GM21717 (cell line): ENCODE results near the gene CTNNA3.

Experiments
- ATAC-seq: cut with Tn5 transposase; IDR thresholded peaks from one replicate; pipeline ENCODE4 v1.9.1; 2021; ENCODE audit warnings: mild to moderate bottlenecking, moderate library complexity; ENCODE audit not compliant: unreplicated experiment

CTNNA3 gene

GRCh38 chr10:67385566-67385965, 310.4 kb downstream of the CTNNA3 start:
- no peak for ATAC-seq

DNA sequence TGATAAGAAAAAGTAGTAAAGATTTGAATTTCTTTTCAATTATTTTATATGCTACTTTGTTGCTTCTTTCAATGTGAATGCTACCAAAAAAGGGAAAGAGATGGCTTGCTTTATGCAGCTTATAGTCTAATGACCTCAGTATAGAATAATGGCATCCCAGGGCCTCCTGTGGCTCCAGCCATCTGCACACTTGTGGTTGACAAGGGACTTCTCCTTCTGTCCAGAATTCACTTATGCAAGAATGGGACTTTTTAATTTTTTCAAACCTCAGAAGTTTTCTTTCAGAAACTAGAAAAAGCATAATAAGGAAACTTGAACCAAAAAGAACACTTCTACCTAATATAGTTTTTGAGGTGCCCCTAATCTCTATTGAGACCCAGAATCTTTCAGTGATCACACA, 310.9 kb downstream of the CTNNA3 start:
- ATAC-seq, result no peak

- no peak for ATAC-seq
Observed at GRCh38 chr10:67331121-67331910, 364.7 kb downstream of the CTNNA3 start.

DNA sequence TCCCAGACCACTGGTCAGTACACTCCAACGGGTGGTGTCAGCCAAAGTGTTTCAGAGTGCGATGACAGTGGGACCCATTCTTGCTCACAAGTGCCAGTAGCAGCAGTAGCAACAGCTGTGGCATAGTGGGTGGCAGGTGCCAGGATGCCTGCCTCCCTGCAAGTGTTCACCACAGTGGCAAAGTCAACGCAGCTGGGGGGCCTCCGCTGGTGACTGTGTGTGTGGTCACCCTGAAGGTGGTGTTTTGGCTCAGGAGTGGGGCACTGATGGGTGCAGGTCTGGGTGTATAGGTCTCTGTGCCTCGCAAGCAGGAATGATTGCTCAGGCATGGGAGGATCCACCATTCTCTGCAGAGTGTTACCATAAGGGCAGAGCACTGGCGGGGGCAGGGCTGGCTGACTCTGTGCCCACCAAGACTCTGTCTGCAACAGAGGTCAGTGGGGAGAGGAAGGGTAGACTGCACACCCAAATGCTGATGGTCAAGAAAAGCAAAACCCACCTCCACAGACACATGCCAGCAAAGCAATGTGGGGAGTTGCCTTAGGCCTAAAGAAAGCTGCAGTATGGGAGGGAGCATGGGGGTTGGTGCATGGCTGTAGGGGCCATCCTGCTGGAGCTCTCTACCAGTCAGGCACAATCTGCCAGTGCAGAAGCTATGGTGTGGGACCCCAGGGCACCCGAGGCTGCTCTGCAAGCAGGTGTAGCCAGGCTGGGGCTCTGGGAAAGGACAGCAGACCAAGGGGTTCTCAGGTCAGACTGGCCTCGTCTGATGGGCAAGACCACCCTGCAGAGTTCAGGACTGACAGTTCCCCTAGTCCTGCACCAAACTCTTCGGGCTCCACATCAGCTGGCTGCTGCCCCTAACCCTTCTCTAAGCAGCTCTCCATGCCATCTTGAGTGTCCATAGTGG, 368.1 kb downstream of the CTNNA3 start:
- ATAC-seq, result no peak

GRCh38 chr10:67319976-67320375, 376.0 kb downstream of the CTNNA3 start:
- no peak for ATAC-seq

DNA sequence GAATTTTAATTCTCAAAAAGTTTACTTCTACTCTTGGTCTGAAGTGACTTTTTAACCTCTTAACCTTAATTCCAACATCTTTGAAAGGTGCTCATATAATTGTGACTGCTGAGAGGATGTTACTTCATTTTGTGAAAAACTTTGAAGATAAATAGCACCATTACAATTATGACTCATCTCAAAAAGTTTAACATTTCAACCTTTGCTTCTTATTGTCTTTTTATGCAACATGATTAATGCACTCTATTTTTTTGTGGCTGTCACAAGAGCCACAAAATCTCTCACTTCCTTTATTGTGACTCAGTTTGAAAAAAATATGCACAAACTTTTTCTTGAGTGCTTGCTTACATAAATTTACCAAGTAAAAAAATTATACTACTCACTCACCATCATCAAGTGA, 387.1 kb downstream of the CTNNA3 start:
- peak; percentile 74 for ATAC-seq

GRCh38 chr10:67306588-67307205, 389.3 kb downstream of the CTNNA3 start:
- ATAC-seq, result no peak

- no peak for ATAC-seq
Observed at GRCh38 chr10:67302701-67303100, 393.3 kb downstream of the CTNNA3 start.

- no peak for ATAC-seq
Observed at GRCh38 chr10:67299761-67300160, 396.2 kb downstream of the CTNNA3 start.

DNA sequence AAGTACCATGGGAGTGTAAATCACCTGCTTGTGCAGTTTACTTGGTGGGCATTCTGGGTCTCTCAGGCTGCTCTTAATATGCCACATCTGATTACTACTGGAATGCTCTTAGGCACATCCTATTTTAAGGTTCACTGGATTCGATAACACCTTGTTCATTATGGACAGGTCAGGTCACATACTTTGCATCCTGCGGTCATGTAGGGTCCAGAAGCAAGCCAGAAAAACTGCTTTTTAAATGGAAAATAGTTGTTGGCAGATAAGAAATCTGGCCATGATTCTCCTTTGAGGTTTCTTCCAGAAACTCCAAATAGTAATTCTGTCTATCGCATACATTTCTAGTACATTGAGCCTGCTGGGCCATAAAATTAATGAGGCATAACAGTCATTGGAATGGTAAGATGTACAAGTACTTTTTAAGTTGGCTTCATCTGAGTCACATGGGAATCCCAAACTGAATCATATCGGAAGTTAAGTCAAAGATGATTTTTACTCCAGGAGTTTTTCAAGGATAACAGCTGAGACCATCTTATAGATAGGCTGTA, 398.3 kb downstream of the CTNNA3 start:
- no peak for ATAC-seq

GRCh38 chr10:67296926-67297325, 399.1 kb downstream of the CTNNA3 start:
- no peak for ATAC-seq

DNA sequence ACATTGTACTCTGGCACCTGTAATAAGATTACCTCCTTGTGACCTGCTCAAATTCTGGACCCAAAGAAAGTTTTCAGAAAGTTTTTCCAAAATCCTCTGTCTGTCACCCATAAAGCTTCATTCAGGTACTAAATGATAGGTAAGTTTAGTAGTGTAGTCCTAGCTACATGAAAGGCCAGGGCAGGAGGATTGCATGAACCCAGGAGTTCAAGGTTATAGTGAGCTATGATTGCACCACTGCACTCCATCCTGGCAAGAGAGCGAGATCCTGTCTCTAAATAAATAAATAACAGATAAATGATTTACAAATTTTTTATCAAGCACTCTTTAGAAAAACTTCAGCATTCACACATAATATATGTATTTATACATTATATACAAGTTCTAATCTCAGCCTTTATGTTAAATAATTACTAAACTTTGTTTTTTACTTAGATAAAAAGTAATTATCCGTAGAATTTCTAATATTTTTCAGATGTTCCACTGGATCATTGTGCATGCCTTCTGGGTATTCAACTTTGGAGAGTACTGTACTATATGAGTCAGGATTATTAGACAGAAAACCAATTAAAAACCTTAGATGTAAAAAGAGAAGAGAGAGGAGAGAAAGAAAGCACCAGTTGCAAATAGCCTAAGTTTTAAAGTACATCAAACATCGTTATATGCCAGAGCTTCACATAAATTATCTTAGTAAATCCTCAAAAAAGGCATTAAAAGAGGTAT, 407.1 kb downstream of the CTNNA3 start:
- ATAC-seq, result no peak

DNA sequence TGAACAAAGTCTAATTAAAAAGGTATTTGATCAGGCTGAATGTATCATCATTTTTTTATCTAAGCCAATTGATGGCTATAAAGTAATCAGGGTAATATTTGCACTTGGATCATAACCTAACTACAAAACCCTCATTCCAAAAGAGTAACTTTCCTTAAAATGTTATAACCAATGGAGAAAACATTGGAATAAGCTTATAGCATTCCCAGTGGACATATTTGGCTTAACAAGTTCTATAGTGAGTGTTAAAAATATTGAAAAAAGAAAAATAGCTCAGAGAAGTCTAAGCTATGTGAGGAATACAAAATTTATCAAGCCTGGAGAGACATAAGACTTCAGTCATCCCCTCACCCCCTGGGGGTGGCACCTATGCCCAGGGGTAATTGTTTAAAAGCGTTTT, 411.4 kb downstream of the CTNNA3 start:
- ATAC-seq, result no peak

GRCh38 chr10:67282871-67283270, 413.1 kb downstream of the CTNNA3 start:
- ATAC-seq, result no peak

- ATAC-seq, result no peak
Observed at GRCh38 chr10:67280405-67280804, 415.6 kb downstream of the CTNNA3 start.

- no peak for ATAC-seq
Observed at GRCh38 chr10:67277402-67277801, 418.6 kb downstream of the CTNNA3 start.

DNA sequence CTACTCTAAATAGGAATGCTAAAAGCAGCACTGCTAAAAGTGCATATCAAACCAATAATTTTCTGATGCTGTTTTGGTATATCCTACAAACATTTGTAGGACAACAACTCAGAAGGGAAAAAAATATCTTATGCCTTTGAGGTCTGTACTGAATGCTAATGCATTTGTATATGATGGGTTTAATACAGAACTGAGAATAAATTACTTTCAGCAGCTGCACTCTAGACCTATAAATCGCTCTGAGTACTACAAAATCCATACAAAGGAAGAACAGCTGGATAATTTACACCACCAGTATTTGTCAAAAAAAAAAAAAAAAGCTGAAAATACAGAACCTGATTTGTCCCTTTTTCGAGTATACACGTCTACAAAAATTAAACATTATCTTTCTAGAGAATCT, 426.2 kb downstream of the CTNNA3 start:
- no peak for ATAC-seq

GRCh38 chr10:67268146-67268545, 427.8 kb downstream of the CTNNA3 start:
- ATAC-seq, result no peak

DNA sequence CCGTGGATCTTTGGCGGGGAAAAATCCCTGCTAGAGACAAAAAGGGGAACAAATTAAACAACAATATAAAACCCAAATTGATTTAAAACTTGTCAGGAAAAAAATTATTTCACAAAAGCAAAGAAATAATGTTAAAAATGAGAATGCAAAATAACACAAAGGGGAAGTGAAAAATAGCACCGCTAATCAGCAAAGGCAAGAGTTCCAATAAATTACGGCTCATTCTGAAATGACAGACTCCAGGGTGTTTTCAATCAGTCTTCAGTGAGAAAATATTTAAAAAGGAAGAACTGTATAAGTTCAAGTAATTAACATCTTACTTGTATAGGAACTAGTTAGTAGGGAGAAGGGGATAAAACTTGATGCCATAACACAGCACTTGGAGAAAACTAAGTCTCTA, 433.3 kb downstream of the CTNNA3 start:
- ATAC-seq, result no peak

GRCh38 chr10:67261300-67261797, 434.6 kb downstream of the CTNNA3 start:
- ATAC-seq, result no peak
